ENCODE measurements around the gene SIRT7. TPM values are rescaled to one million over a fixed set of nuclear protein-coding genes. Genes with fewer than 3 reads are reported as not detected.

SIRT7 gene
- polyA plus RNA-seq, 1 of the 3 experiments (the other 2 are of a cell fraction): 32.6 TPM

GRCh38 chr17:81931557-81932332, 13.8 kb upstream of the SIRT7 start:
- Histone ChIP-seq H3K4me1 (ENCODE audit: control insufficient read depth in 1 of 2, insufficient read depth in 2 of 2, low read depth in 1 of 2, low read length in 1 of 2) (peaks cover 11 to 29% of the 10 kb centered on the region in 2 experiments; a peak in 2 of 4 replicates), H3K79me2 (ENCODE audit: insufficient read depth) (peaks cover 19% of the 10 kb centered on the region), H2AFZ (ENCODE audit: low read depth) (no peak overlapping the region), H3K27me3 (ENCODE audit: insufficient read depth) (no peaks in the 10 kb centered on the region), H4K20me1 (ENCODE audit: insufficient read depth) (peaks cover 7% of the 10 kb centered on the region; the same call in 1 of the 2 replicates), H3F3A (replicated peaks; ENCODE audit: insufficient read depth) (peaks cover 21% of the 10 kb centered on the region), H3K36me3 (replicated peaks in 1 of 2; ENCODE audit: control insufficient read depth in 1 of 2, insufficient read depth in 2 of 2, low read length in 1 of 2) (peaks cover 0 to 20% of the 10 kb centered on the region in 2 experiments), H3K4me3 (ENCODE audit: low read depth in 2 of 2, low read length in 1 of 2) (no peak overlapping the region), H3K9me2 (no peaks in the 10 kb centered on the region), H3K9me3 (no peaks in the 10 kb centered on the region), H3K27ac (ENCODE audit: low read depth in 2 of 2, low read length in 1 of 2) (no peak overlapping the region), H3K9ac (no peak overlapping the region), H3K4me2 (no peak overlapping the region)
- 74% methylated on average over 14 of the region's 15 CpGs for WGBS (ENCODE audit: low lambda C conversion rate)
- POLR2A ChIA-PET: interaction anchor here (1.2 to 1.6 kb wide), 3 partner anchors 28 to 167 kb away, joined by 3 to 4 read pairs (median 3); partner anchors contain the start of gene FASN
- 0 out of 2 replicates have a peak, but pooled peaks have one; percentile 4 for TF ChIP-seq ELF1 (IDR thresholded peaks at IDR 0.05)
- no peak for TF ChIP-seq TCF12 (IDR thresholded peaks at IDR 0.05)
- no peak for TF ChIP-seq TAF1 (IDR thresholded peaks at IDR 0.05; ENCODE audit: borderline replicate concordance, low read depth, low read length)
- no peak for TF ChIP-seq USF2 (IDR thresholded peaks at IDR 0.05; ENCODE audit: borderline replicate concordance, low read depth, low read length)
- no peak for DNase-seq
- CTCF ChIA-PET: interaction anchor here (0.6 to 11.7 kb wide), 4 partner anchors 14 to 62 kb away, joined by 3 to 107 read pairs (median 6); partner anchors contain the start of genes NOTUM and SIRT7

- H3K4me3 ChIP-seq (ENCODE audit: low read depth in 2 of 2, low read length in 1 of 2): no peak overlapping the region
- no peak overlapping the region for H3K27ac ChIP-seq (ENCODE audit: low read depth in 2 of 2, low read length in 1 of 2)
- H3K4me1 ChIP-seq (ENCODE audit: control insufficient read depth in 1 of 2, insufficient read depth in 2 of 2, low read depth in 1 of 2, low read length in 1 of 2): peaks cover 11 to 28% of the 10 kb centered on the region in 2 experiments; a peak in 2 of 4 replicates
- H3F3A ChIP-seq (replicated peaks; ENCODE audit: insufficient read depth): peaks cover 21% of the 10 kb centered on the region
- peaks cover 12% of the 10 kb centered on the region for H4K20me1 ChIP-seq (ENCODE audit: insufficient read depth)
- H3K9me3 ChIP-seq: no peaks in the 10 kb centered on the region
- H3K27me3 ChIP-seq (ENCODE audit: insufficient read depth): no peaks in the 10 kb centered on the region
- no peak overlapping the region for H3K4me2 ChIP-seq
- peaks cover 19% of the 10 kb centered on the region for H3K79me2 ChIP-seq (ENCODE audit: insufficient read depth)
- H3K36me3 ChIP-seq (replicated peaks in 1 of 2; ENCODE audit: control insufficient read depth in 1 of 2, insufficient read depth in 2 of 2, low read length in 1 of 2): peaks cover 0 to 20% of the 10 kb centered on the region in 2 experiments
- CTCF ChIA-PET: interaction anchor here (0.6 to 11.7 kb wide), 4 partner anchors 13 to 90 kb away, joined by 3 to 107 read pairs (median 36); partner anchors contain the start of genes NOTUM and SIRT7
- TF ChIP-seq REST (IDR thresholded peaks at IDR 0.05; ENCODE audit: low read depth, low read length) (no peak), RCOR1 (IDR thresholded peaks at IDR 0.05; ENCODE audit: low read length) (no peak), USF1 (IDR thresholded peaks at IDR 0.05; ENCODE audit: borderline replicate concordance, low read depth) (no peak), TCF12 (IDR thresholded peaks at IDR 0.05) (no peak), ELF1 (IDR thresholded peaks at IDR 0.05) (0 out of 2 replicates have a peak, but pooled peaks have one; percentile 16)
- WGBS (ENCODE audit: low lambda C conversion rate): 84% methylated on average over 13 of the region's 13 CpGs
- no peak overlapping the region for H2AFZ ChIP-seq (ENCODE audit: low read depth)
- DNase-seq: no peak
- POLR2A ChIA-PET: interaction anchor here (1.2 to 1.6 kb wide), 3 partner anchors 28 to 167 kb away, joined by 3 to 4 read pairs (median 3); partner anchors contain the start of gene FASN
- H3K9ac ChIP-seq: no peak overlapping the region
- H3K9me2 ChIP-seq: no peaks in the 10 kb centered on the region
These were observed 13.2 kb upstream of the SIRT7 start for GRCh38 chr17:81931189-81931556.
